ENCODE data around the gene MRPL23. TPM values are rescaled to one million over a fixed set of nuclear protein-coding genes. Genes with fewer than 3 reads are reported as not detected.
"Not testable (repeated sequence)": the region's sequence is repeated elsewhere in the genome, so short reads cannot be mapped to it uniquely, and the experiment has no call there.

Gene MRPL23
- total RNA-seq, 1 donor from 2014 or later, result 40.3 TPM

DNA sequence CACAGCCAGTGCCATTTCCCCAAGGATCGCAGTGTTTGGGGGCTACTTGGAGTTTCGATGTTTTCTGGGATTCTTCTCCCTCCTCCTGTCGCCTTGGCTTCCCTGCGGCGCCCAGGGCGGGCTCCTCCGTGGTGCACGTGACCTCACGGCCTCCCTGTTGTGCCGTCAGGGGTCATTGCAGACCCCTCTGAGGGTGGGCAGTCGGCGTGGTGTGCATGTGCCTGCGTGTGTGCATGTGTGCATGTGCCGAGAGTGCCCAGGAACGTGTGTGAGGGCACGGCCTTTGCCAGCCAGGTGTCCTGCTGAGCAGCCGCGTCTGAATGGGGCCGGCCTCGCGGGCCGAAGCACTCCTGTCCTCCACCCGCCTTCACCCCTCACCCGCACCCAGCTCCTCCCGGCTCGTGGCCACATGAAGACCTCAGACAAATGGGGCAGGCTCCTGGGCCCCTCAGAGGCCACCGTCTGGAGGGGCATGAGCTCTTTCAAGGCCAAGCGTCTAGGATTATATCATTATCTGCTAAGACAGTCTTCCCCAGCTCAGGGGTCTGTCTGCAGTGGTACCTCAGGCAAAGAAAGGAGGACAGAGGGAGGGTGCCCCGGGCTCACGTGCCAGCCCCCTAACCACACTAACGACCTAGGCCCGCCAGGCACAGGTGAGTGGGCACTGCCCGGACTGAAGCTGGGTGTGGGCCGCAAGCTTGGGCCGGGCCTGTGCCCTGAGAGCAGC is 9.4 kb upstream of the MRPL23 start:
- H3K36me3 Mint-ChIP-seq, result no peaks in the 10 kb centered on the region
- peak overlapping the region; percentile 53 for H3K27ac Mint-ChIP-seq
- DNase-seq (ENCODE audit: low spot score in 2 of 2, unreplicated experiment in 2 of 2), result peak; percentile 18 to 33
- H3K9me3 Mint-ChIP-seq, result no peaks in the 10 kb centered on the region
- H3K27me3 Mint-ChIP-seq (ENCODE audit: low read depth), result no peaks in the 10 kb centered on the region
- H3K4me3 Mint-ChIP-seq, result no peak overlapping the region
- H3K4me1 Mint-ChIP-seq, result peaks cover 38% of the 10 kb centered on the region
- TF ChIP-seq, protein P1, sequence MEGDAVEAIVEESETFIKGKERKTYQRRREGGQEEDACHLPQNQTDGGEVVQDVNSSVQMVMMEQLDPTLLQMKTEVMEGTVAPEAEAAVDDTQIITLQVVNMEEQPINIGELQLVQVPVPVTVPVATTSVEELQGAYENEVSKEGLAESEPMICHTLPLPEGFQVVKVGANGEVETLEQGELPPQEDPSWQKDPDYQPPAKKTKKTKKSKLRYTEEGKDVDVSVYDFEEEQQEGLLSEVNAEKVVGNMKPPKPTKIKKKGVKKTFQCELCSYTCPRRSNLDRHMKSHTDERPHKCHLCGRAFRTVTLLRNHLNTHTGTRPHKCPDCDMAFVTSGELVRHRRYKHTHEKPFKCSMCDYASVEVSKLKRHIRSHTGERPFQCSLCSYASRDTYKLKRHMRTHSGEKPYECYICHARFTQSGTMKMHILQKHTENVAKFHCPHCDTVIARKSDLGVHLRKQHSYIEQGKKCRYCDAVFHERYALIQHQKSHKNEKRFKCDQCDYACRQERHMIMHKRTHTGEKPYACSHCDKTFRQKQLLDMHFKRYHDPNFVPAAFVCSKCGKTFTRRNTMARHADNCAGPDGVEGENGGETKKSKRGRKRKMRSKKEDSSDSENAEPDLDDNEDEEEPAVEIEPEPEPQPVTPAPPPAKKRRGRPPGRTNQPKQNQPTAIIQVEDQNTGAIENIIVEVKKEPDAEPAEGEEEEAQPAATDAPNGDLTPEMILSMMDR (IDR thresholded peaks at IDR 0.05; ENCODE audit: unreplicated experiment), result no peak

DNA sequence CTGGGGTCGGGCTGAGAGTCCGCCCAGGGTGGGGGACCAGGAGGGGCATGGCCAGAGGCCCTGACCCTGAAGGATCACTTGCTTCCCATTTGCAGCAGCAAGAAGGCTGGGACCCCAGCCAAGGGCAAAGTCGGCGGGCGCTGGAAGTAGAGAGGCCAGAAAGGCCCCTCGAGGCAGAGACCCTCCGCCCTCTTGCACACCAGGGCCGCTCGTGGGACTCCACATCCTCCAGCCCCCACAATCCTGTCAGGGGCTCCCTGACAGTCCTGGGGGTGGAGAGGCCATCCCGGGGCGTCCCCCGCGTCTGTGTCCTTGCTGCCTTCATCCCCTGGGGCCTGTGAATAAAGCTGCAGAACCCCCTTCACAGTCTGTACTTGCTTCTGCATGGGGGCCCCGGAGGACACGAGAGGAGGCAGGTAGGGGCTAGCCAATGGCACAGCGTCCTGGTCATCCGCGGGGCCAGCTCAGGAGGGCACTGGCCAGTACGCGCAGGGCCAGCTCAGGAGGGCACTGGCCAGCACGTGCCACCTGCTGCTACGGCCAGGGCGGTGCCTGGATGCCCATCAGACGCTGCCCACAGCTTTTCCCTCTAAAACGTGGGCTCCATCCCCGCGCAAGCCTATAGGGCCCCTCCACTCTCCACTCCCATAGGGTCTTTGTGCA is 8.7 kb upstream of the MRPL23 start:
- TF ChIP-seq, protein P1 (IDR thresholded peaks at IDR 0.05; ENCODE audit: unreplicated experiment), result no peak
- H3K4me1 Mint-ChIP-seq, result peaks cover 34% of the 10 kb centered on the region
- H3K27ac Mint-ChIP-seq, result peak overlapping the region; percentile 97
- H3K4me3 Mint-ChIP-seq, result no peak overlapping the region
- no peaks in the 10 kb centered on the region for H3K9me3 Mint-ChIP-seq
- DNase-seq (ENCODE audit: low spot score in 2 of 2, unreplicated experiment in 2 of 2), result peak; percentile 16 to 41
- no peaks in the 10 kb centered on the region for H3K36me3 Mint-ChIP-seq
- no peaks in the 10 kb centered on the region for H3K27me3 Mint-ChIP-seq (ENCODE audit: low read depth)

DNA sequence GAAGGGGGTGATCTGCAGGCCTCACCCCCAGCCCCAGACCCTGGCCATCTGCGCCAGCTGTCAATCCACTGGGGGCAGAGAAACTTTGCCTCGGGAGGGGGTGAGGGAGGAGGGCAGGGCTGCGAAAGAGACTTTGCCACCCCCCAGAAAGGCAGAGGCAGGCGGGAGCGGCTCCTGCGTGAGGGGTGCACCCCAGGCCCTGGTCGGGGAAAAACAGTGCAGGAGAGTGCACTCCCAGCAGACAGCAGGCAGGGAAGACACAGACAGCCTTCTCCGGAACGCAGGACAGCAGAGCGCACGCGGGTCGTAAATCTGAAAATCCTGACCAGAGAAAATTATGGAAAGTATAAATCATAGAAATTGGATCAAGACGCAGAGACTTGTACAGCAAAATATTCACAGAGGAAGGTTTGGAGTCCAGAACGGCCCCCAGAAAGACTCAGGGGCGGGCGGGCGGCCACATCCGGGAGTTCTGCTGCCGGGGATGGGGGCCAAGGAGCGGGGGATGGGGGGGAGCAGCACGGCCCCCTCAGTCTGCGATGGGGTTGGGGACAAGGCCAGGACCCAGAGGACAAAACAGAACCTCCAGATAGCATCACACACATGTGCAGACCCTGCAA is 8.0 kb upstream of the MRPL23 start:
- H3K4me3 Mint-ChIP-seq, result peak overlapping the region; percentile 30
- DNase-seq (ENCODE audit: low spot score in 2 of 2, unreplicated experiment in 2 of 2), result peak; percentile 18 to 43
- peak overlapping the region; percentile 97 for H3K27ac Mint-ChIP-seq
- H3K4me1 Mint-ChIP-seq, result peaks cover 38% of the 10 kb centered on the region
- H3K9me3 Mint-ChIP-seq, result no peaks in the 10 kb centered on the region
- H3K36me3 Mint-ChIP-seq, result no peaks in the 10 kb centered on the region
- H3K27me3 Mint-ChIP-seq (ENCODE audit: low read depth), result no peaks in the 10 kb centered on the region
- TF ChIP-seq, protein P1 (IDR thresholded peaks at IDR 0.05; ENCODE audit: unreplicated experiment), result no peak

DNA sequence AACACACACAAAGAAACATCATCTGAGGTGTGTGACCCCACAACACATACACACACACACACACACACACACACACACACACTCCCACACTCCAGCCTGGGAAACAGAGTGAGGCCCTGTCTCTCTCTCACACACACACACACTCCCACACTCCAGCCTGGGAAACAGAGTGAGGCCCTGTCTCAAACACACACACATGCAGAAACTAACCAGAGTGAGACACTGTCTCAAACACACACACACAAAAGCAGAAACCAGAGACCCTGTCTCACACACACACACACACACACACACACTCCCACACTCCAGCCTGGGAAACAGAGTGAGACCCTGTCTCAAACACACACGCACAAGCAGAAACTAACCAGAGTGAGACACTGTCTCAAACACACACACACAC is 7.3 kb upstream of the MRPL23 start:
- not testable (repeated sequence) for H3K27me3 Mint-ChIP-seq (ENCODE audit: low read depth)
- H3K27ac Mint-ChIP-seq, result peak overlapping the region; percentile 96

DNA sequence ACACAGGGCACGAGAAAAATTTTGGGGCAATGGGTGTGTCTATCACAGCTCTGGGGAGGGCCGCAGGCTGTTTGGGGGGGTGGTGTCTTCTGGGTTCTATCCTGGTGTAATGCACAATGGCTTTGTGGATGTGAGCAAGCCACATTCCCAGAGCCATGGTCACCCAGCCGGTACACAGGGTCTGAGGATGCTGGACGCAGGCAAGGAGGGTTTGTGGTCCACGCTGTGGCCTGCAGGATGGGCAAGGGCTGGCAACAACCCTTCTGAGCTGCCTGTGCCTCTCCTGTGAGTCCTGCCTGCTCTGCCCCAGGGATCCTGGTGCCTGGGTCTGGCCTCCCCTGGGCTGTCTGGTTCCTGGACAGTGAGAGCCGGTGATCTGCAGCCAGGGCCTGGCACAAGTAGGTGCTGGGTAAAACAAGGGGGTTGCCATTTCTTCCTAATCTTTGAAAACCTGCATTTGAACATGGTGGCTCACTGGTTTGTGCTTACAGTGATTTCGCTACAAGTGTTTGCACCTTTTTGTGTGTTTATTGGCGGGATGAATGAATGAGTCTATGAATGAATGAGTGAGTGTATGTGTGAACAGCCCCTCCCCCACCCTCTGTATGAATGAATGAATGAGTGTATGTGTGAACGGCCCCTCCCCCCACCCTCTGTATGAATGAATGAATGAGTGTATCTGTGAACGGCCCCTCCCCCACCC is 4.4 kb upstream of the MRPL23 start:
- Mint-ChIP-seq H3K36me3 (no peaks in the 10 kb centered on the region), H3K4me1 (peaks cover 38% of the 10 kb centered on the region), H3K9me3 (no peaks in the 10 kb centered on the region), H3K27me3 (ENCODE audit: low read depth) (no peaks in the 10 kb centered on the region), H3K27ac (no peak overlapping the region), H3K4me3 (no peak overlapping the region)
- peak in 1 of 2 experiments; percentile 12 for DNase-seq (ENCODE audit: low spot score in 2 of 2, unreplicated experiment in 2 of 2)
- TF ChIP-seq, protein P1 (IDR thresholded peaks at IDR 0.05; ENCODE audit: unreplicated experiment), result no peak

More for the DNA sequence above, 7.3 kb upstream of the MRPL23 start:
- H3K36me3 Mint-ChIP-seq; H3K9me3 Mint-ChIP-seq; H3K4me3 Mint-ChIP-seq; DNase-seq (ENCODE audit: low spot score in 2 of 2, unreplicated experiment in 2 of 2): not testable (repeated sequence)
- peaks cover 38% of the 10 kb centered on the region for H3K4me1 Mint-ChIP-seq
